HCT116 (cell line): ENCODE data around the gene HOXC11. TPM values are rescaled to one million over a fixed set of nuclear protein-coding genes. Genes with fewer than 3 reads are reported as not detected.

Source experiments
- ATAC-seq: fragments of 200-7000 bp; cut with Tn5 transposase; 2 replicates; pipeline ENCODE4 v1.9.1; 2020; ENCODE audit warnings: mild to moderate bottlenecking, moderate library complexity
- BruUV-seq: library from RNA; stranded (reverse); fragments of 400-500 nt; replicated peaks from 2 replicates; lab custom pipeline; 2021; lab: Mats Ljungman, UMichigan
- CTCF ChIA-PET: fragments of 300-600 bp; sonication (Branson Sonifier 250); formaldehyde crosslinking; loops from one replicate; lab custom pipeline; 2021; ENCODE audit warnings: antibody characterized with exemption; lab: Charles Lee
- POLR2A ChIA-PET: fragments of 300-600, 350-600 bp; sonication (Branson Sonifier 250); formaldehyde crosslinking; loops from one replicate; lab custom pipeline; 2021; ENCODE audit warnings: antibody characterized with exemption; lab: Charles Lee
- RAD21 ChIA-PET, 2 experiments: fragments of 300-600 bp; sonication (Branson Sonifier 250); formaldehyde crosslinking; loops; one replicate each; lab custom pipeline; 2023; ENCODE audit warnings: low total read pairs in 2 of 2; ENCODE audit not compliant: uncharacterized antibody in 2 of 2, unreplicated experiment in 2 of 2, low non-redundant PET in 1 of 2; lab: Charles Lee
- DNase-seq: peaks from one replicate; pipeline ENCODE4 v3.0.0-alpha.2; 2010; ENCODE audit warnings: low read depth, low spot score
- H2AFZ ChIP-seq: fragments of 200-600 bp; shearing (Covaris generic), sonication (generic); 2 replicates; pipeline ENCODE4 v1.6.1; 2017; ENCODE audit warnings: low read depth, mixed run types, mixed read lengths, antibody characterized with exemption, low read length; ENCODE audit not compliant: poor library complexity, severe bottlenecking
- H3K27ac ChIP-seq: 2 replicates; pipeline ENCODE4 v1.5.1; 2012; ENCODE audit warnings: low read depth, low read length
- H3K27me3 ChIP-seq: fragments of 200-600 bp; sonication (generic); 2 replicates; pipeline ENCODE4 v1.6.1; 2016; ENCODE audit warnings: mixed run types, low read length, mixed read lengths; ENCODE audit not compliant: insufficient read depth
- H3K36me3 ChIP-seq, 2 experiments: fragments of 200-500 bp in 1 of 2; fragments of 200-600 bp in 1 of 2; sonication (Bioruptor generic) in 1 of 2; sonication (generic) in 1 of 2; 2 replicates each; pipeline versions ENCODE4 v1.5.1 to v1.6.1; 2014 to 2016; ENCODE audit warnings: low read length in 2 of 2, inconsistent platforms in 1 of 2, mixed read lengths in 1 of 2, mixed run types in 1 of 2; ENCODE audit not compliant: insufficient read depth in 2 of 2, control insufficient read depth in 1 of 2
- H3K4me1 ChIP-seq, 2 experiments: fragments of 200-600 bp in 1 of 2; sonication (generic) in 1 of 2; 2 replicates each; pipeline versions ENCODE4 v1.5.1 to v1.6.1; 2012 to 2017; ENCODE audit warnings: low read length in 2 of 2, inconsistent platforms in 1 of 2, mild to moderate bottlenecking in 1 of 2, mixed read lengths in 1 of 2, mixed run types in 1 of 2, moderate library complexity in 1 of 2; ENCODE audit not compliant: insufficient read depth in 2 of 2, control insufficient read depth in 1 of 2
- H3K4me2 ChIP-seq: fragments of 200-600 bp; sonication (generic); 2 replicates; pipeline ENCODE4 v1.6.1; 2017; ENCODE audit warnings: mixed run types, low read length, mixed read lengths
- H3K4me3 ChIP-seq, 2 experiments: fragments of 200-600 bp in 1 of 2; sonication (generic) in 1 of 2; replicated peaks in 1 of 2; 2 replicates each; pipeline ENCODE4 v1.5.1; 2011 to 2016; ENCODE audit warnings: low read length in 2 of 2, control low read depth in 1 of 2, low read depth in 1 of 2, mild to moderate bottlenecking in 1 of 2, mixed read lengths in 1 of 2, mixed run types in 1 of 2
- H3K79me2 ChIP-seq: fragments of 200-600 bp; sonication (generic); 2 replicates; pipeline ENCODE4 v1.6.1; 2017; ENCODE audit warnings: mild to moderate bottlenecking, mixed run types, low read length, moderate library complexity, mixed read lengths; ENCODE audit not compliant: insufficient read depth
- H3K9ac ChIP-seq: fragments of 200-600 bp; sonication (generic); 2 replicates; pipeline ENCODE4 v1.6.1; 2016; ENCODE audit warnings: low read length, mixed read lengths
- H3K9me2 ChIP-seq: fragments of 200-600 bp; sonication (generic), shearing (Covaris generic); 2 replicates; pipeline ENCODE4 v1.6.1; 2017; ENCODE audit warnings: mixed run types, mild to moderate bottlenecking, moderate library complexity; ENCODE audit not compliant: insufficient read depth
- H3K9me3 ChIP-seq, 2 experiments: fragments of 200-500 bp in 1 of 2; fragments of 200-600 bp in 1 of 2; sonication (Bioruptor generic) in 1 of 2; sonication (generic) in 1 of 2; 2 replicates each; pipeline ENCODE4 v1.6.1; 2014 to 2017; ENCODE audit warnings: low read length in 2 of 2, mixed read lengths in 2 of 2, inconsistent platforms in 1 of 2, low read depth in 1 of 2, mild to moderate bottlenecking in 1 of 2, mixed run types in 1 of 2, moderate library complexity in 1 of 2; ENCODE audit not compliant: control insufficient read depth in 1 of 2, insufficient read depth in 1 of 2
- H4K20me1 ChIP-seq: fragments of 200-600 bp; sonication (generic), shearing (Covaris generic); 2 replicates; pipeline ENCODE4 v1.6.1; 2017; ENCODE audit warnings: mixed run types, mild to moderate bottlenecking, moderate library complexity; ENCODE audit not compliant: insufficient read depth
- ATF3 ChIP-seq: IDR thresholded peaks from 2 replicates; pipeline ENCODE4 v1.6.1; 2012
- CBX3 ChIP-seq: IDR thresholded peaks from 2 replicates; pipeline ENCODE4 v1.6.1; 2012; ENCODE audit warnings: low read depth
- EGR1 ChIP-seq: IDR thresholded peaks from 2 replicates; pipeline ENCODE4 v1.6.1; 2012; ENCODE audit warnings: low read depth
- ELF1 ChIP-seq: IDR thresholded peaks from 2 replicates; pipeline ENCODE4 v1.6.1; 2012; ENCODE audit warnings: low read depth, borderline replicate concordance
- EZH2 ChIP-seq: fragments of 200-600 bp; sonication (generic); IDR thresholded peaks from 2 replicates; pipeline ENCODE4 v1.6.1; 2017; ENCODE audit warnings: antibody characterized with exemption, mixed run types
- EZH2phosphoT487 ChIP-seq: fragments of 200-600 bp; IDR thresholded peaks from 2 replicates; pipeline ENCODE4 v1.6.1; 2018; ENCODE audit warnings: antibody characterized with exemption, borderline replicate concordance
- FOSL1 ChIP-seq: IDR thresholded peaks from 2 replicates; pipeline ENCODE4 v1.6.1; 2012; ENCODE audit warnings: low read depth
- JUND ChIP-seq: IDR thresholded peaks from 2 replicates; pipeline ENCODE4 v1.6.1; 2012
- POLR2A ChIP-seq: IDR thresholded peaks from 2 replicates; pipeline ENCODE4 v1.7.0; 2011; ENCODE audit warnings: borderline replicate concordance; ENCODE audit not compliant: insufficient read depth, insufficient read length; ENCODE audit errors: extremely low read depth
- REST ChIP-seq: IDR thresholded peaks from 2 replicates; pipeline ENCODE4 v1.6.1; 2012; ENCODE audit warnings: low read depth
- SIN3A ChIP-seq: IDR thresholded peaks from 2 replicates; pipeline ENCODE4 v1.6.1; 2012; ENCODE audit warnings: low read depth
- SP1 ChIP-seq: IDR thresholded peaks from 2 replicates; pipeline ENCODE4 v1.6.1; 2012; ENCODE audit warnings: low read depth
- SRF ChIP-seq: IDR thresholded peaks from 2 replicates; pipeline ENCODE4 v1.6.1; 2012; ENCODE audit warnings: low read depth
- TCF7L2 ChIP-seq: IDR thresholded peaks from 2 replicates; pipeline ENCODE4 v1.7.0; 2011; ENCODE audit warnings: borderline replicate concordance, inconsistent platforms; ENCODE audit not compliant: insufficient read depth, insufficient read length; ENCODE audit errors: extremely low read depth
- YY1 ChIP-seq: IDR thresholded peaks from 2 replicates; pipeline ENCODE4 v1.6.1; 2011; ENCODE audit warnings: low read length, low read depth, moderate library complexity, mild to moderate bottlenecking; ENCODE audit not compliant: insufficient replicate concordance; ENCODE audit errors: extremely low read depth
- ZNF274 ChIP-seq: fragments of 200-500 bp; sonication (Bioruptor generic); IDR thresholded peaks from 2 replicates; pipeline ENCODE4 v1.6.1; 2014; ENCODE audit warnings: mild to moderate bottlenecking, low read depth, low read length, inconsistent platforms
- intact Hi-C: fragments of 100-400 bp; cut with micrococcal nuclease; formaldehyde crosslinking; loops from 2 replicates; pipeline ENCODE4 v1.10.0; 2022
- total RNA-seq: library from RNA; stranded (reverse); gene quantifications from one replicate; pipeline ENCODE4 v1.2.1, GENCODE V29; 2021; ENCODE audit not compliant: unreplicated experiment
- TF ChIP-seq, protein P1 (sequence below): IDR thresholded peaks from 2 replicates; pipeline ENCODE4 v1.6.1; 2012
- TF ChIP-seq, protein P2 (sequence below), 3 experiments: fragments of 200-600 bp in 1 of 3; sonication (generic) in 1 of 3; IDR thresholded peaks in 2 of 3; conservative IDR thresholded peaks in 1 of 3; 2 replicates each; pipeline ENCODE4 v1.5.1; 2012 to 2017; ENCODE audit warnings: low read depth in 2 of 3, low read length in 2 of 3, antibody characterized with exemption in 1 of 3, borderline replicate concordance in 1 of 3, control low read depth in 1 of 3, mild to moderate bottlenecking in 1 of 3, mixed read lengths in 1 of 3, mixed run types in 1 of 3, moderate library complexity in 1 of 3; ENCODE audit not compliant: insufficient read depth in 1 of 3

HOXC11 gene
- total RNA-seq, 1 experiment from 2014 or later: 0.22 TPM

DNA sequence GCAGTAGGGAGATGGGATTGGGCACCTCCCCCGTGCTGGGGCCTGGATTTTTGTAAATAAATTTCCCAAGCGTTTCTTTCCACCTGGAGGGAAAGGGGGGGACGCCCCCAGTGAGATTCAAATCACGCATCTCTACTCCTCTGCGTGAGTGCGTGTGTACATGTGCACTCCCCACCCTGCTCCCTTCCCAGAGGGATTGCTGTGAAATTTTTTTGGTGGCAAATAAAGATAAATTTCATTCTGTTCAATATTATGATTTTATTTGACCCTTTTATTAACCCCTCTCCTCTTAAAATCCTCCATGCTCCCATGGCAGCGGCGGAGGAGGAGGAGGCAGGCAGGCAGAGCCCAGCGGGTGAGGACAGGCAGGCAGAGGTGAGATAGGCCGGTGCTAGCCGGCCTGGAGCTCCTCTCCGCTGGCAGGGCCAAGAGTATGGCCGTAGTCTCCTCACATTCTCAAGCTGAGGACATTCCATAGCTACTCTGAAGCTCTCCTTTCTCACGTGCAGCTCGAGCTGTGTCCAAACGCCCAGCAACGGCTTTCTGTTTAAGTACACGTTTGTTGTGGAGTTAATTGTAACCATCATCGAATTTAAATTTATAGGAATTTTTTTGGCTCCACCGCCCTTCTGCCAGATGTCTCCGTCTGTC lies 3.4 kb downstream of the HOXC11 start:
- POLR2A ChIA-PET: no interaction called here
- CTCF ChIA-PET: interaction anchor here (1.1 to 1.4 kb wide), 3 partner anchors 9 to 231 kb away, joined by 3 to 7 read pairs (median 4); partner anchors contain the start of gene HOXC10
- Histone ChIP-seq H3K36me3 (no peaks in the 10 kb centered on the region), H3K9ac (no peak overlapping the region), H3K4me3 (no peak overlapping the region), H3K4me1 (peaks cover 0 to 14% of the 10 kb centered on the region in 2 experiments; a peak in 2 of 4 replicates), H3K27ac (no peak overlapping the region), H3K79me2 (no peaks in the 10 kb centered on the region), H3K9me2 (no peaks in the 10 kb centered on the region), H3K9me3 (no peaks in the 10 kb centered on the region)
- intact Hi-C loops: no loop called here
- RAD21 ChIA-PET: no interaction called here
- no peak for ATAC-seq
- TF ChIP-seq TCF7L2: no peak
- TF ChIP-seq SIN3A: no peak
- no peak for TF ChIP-seq SP1
- no peak for TF ChIP-seq ELF1
- TF ChIP-seq YY1: no peak
- no peak for TF ChIP-seq SRF
- no peak for TF ChIP-seq ATF3
- no peak for TF ChIP-seq REST
- TF ChIP-seq, protein P1, sequence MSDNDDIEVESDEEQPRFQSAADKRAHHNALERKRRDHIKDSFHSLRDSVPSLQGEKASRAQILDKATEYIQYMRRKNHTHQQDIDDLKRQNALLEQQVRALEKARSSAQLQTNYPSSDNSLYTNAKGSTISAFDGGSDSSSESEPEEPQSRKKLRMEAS: no peak
- no peak for TF ChIP-seq EZH2
- TF ChIP-seq POLR2A: no peak
- no peak for TF ChIP-seq EGR1
- TF ChIP-seq, protein P2, sequence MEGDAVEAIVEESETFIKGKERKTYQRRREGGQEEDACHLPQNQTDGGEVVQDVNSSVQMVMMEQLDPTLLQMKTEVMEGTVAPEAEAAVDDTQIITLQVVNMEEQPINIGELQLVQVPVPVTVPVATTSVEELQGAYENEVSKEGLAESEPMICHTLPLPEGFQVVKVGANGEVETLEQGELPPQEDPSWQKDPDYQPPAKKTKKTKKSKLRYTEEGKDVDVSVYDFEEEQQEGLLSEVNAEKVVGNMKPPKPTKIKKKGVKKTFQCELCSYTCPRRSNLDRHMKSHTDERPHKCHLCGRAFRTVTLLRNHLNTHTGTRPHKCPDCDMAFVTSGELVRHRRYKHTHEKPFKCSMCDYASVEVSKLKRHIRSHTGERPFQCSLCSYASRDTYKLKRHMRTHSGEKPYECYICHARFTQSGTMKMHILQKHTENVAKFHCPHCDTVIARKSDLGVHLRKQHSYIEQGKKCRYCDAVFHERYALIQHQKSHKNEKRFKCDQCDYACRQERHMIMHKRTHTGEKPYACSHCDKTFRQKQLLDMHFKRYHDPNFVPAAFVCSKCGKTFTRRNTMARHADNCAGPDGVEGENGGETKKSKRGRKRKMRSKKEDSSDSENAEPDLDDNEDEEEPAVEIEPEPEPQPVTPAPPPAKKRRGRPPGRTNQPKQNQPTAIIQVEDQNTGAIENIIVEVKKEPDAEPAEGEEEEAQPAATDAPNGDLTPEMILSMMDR (IDR thresholded peaks at IDR 0.05 in 2 of 3, conservative IDR thresholded peaks at IDR 0.05 in 1 of 3; ENCODE audit: borderline replicate concordance in 1 of 3, insufficient read depth in 1 of 3, low read depth in 2 of 3, low read length in 2 of 3): no peak
- no peak for TF ChIP-seq CBX3
- no peak for TF ChIP-seq JUND
- no peak for TF ChIP-seq FOSL1
- TF ChIP-seq EZH2phosphoT487: no peak
- TF ChIP-seq ZNF274: no peak
- TF ChIP-seq, all 23 proteins: peak for 0
- Histone ChIP-seq H3K27me3 (peaks cover under 1% of the 10 kb centered on the region; the same call in 1 of the 2 replicates), H3K4me2 (no peak overlapping the region), H2AFZ (no peak overlapping the region), H4K20me1 (no peaks in the 10 kb centered on the region)
- no peak for DNase-seq
- BruUV-seq: no TSS peak
